GM21390 (cell line): ENCODE data around the gene CRYZL1.
A peak's percentile ranks its signal among the peaks of the same experiment; 100 is the strongest.
"Not testable (repeated sequence)": the region's sequence is repeated elsewhere in the genome, so short reads cannot be mapped to it uniquely, and the experiment has no call there.

Experiments
- ATAC-seq: cut with Tn5 transposase; IDR thresholded peaks from one replicate; pipeline ENCODE4 v1.9.1; 2021; ENCODE audit not compliant: unreplicated experiment

CRYZL1 gene

DNA sequence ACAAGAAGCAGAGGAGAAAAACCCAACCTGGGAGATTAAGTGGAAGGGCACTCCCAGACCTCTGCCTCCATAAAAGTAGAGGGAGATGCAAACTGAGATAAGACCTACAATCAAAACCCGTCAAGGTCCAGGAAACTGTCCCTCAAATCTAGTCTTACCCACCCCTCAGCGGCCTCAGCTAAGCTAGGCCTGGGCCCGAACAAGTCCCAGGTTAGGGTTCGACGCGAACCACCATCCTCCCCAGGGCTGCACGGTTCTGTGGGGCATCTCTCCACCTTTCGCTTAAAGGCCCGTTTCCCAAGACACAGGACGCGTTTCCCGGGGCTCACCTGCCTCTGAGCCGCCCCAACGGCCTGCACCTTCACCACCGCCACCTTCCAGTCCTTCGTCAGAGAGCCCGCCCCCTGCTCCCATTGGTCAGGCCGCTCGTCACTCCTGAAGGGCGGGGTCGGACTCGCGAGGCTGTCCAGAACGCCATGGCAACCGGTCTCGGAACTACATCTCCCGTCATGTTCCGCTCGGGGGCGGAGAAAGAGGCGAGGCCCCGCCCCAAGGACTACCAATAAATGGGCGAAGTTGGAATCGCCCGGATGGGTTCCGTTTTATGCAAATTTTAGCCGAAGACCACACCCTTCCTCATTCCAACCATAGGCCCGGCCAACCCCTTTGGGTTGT is at the start of gene CRYZL1:
TSS of gene CRYZL1 (minus strand) at position 390 of the 675 bp plus-strand sequence. CDS start 10,190 bp downstream, outside the sequence.
- peak; percentile 81 for ATAC-seq

DNA sequence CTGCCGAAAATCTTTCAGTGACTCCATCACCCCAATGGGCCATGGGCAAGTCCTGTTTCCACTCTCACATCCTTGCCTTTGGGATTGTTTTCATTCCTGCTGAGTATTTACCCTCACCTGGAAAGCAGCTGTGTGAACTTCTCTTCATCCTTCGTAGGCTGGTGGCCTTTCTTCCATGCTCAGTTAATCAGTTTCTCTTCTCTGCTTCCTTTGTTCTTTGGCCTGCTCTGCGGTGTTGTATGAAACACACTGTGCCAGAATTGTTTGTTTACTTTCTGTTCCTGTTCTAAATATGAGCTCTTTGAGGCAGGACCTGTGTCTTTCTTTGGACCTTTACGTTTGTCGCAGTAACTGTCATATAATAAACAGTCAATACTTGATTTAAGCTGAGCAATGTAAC is 49.3 kb upstream of the CRYZL1 start:
- ATAC-seq: no peak

DNA sequence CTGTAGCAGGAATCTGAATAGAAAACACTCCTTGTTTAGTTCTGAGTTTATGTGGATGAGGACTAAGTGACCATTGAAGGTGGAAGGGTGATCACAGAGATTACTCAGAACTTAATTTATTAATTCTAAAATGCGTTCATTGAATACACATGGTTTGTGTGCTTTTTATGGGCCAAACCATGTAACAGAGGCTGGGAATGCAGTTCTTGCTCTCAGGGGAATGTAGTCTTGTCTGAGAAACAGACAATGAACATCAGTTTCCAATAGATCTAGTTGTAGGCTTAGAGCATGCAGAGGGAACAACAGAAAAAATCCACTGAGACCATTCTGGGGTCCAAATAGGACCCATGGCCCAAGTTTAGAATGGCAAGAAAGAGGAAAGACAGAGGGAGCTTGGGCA is 46.8 kb upstream of the CRYZL1 start:
- ATAC-seq: no peak

DNA sequence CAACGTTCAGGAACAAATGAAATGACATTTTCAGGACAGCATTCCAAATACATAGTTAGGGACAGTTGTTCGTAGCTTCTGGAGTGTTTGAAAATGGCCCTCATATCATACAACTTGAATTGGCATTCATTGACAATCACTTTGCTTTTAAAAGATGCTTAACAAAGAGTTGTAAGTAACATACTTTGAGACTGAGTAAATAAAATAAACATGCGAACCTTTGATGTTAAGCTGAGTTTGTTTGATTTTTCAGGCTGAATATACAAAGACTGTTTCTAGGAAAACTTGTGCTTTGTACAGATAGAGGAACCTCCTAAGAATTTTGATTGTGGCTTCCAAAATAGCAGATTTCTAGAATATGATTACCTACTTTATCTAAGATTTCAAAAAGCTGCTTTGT is 46.1 kb upstream of the CRYZL1 start:
- ATAC-seq: no peak

DNA sequence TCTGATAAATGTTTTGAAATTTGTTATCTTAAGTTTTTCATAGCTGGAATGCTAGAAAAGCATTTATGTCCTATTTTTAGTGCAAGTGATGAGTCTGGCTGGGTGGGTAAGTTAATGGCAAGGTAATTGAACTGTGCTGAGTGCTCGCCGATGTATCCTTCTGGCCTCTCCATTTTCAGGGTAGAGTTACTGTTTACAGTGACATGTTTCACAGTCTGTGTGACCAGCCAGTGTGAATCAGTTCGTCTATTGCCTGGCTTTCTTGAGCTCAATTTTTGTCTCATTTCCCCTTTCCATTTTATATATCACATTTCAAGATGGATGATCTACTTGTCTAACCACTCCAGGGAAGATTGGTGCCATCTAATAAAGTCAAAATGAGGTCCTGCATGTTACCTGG is 44.8 kb upstream of the CRYZL1 start:
- ATAC-seq: no peak

DNA sequence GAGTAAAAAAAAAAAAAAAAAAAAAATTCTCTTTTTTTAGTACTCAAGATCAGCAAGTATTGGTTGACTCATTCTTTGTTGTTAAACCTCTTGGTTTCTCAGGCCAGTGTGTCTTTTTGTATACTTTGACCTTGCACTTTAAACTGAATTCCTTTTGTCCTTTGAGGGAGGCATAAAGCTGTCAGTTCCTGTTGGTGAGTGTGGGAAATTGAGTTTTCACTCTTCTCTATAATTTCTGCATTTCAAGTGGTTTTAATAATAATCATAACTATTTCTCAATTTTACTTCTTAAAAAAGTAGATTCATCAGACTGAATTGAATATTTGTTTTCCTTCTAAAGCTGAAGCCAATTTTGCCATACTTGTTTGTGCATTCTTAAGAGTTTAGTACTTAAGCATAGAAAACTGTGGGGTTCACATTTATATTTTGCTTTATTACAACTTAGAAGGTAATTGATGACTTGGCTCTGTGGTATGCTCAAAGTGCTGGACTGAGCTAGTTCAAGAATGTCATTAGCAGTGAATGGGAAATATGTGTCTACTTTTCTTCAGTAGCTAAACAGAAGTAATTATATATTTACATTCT is 44.2 kb upstream of the CRYZL1 start:
- no peak for ATAC-seq

DNA sequence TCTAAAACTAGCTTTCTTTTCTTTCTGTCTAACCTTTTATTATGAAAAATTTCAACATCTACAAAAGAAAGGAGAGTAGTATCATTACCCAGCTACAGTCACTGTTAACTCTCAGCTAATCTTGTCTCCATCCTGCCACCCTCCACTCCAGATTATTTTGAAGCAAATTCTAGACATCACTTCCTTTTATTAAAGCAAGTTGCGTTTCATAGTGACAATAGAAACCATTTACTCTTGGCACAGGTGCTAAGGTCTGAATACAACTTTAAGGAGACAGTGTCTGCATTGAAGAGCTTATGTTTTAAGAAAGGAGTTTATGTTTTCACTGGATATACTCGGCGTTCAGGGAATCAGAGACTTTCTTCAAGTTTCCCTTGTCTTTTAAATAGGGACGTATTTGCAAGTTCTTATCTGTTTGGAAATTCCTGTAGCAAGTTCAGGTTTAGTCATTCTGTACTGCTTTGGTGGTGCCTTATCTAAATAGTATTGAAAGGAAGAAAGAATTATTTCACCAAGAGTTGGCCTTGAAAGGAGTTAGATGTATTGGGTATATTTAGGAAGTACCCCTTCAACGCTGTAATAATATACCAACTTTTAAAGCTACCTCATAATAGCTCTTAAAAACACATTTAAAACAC is 43.5 kb upstream of the CRYZL1 start:
- no peak for ATAC-seq

DNA sequence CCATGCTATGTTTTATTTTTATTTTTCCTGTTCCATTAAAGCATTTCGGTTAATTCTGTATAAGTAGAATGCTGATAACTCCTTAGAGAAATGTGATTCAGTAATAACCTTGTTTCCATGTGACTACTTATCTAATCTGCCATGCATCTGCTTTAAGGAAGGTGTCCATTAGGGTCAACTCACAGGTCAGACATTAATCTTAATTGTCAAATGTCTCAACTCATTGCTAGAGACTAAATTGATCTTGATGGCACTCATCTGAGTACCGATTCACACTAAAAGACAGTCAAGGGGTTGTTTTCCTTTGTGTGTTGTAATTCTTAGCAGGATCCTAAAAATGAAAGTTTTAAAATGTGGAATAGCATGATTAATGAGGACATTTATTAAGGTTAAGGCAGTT is 42.5 kb upstream of the CRYZL1 start:
- ATAC-seq: no peak

DNA sequence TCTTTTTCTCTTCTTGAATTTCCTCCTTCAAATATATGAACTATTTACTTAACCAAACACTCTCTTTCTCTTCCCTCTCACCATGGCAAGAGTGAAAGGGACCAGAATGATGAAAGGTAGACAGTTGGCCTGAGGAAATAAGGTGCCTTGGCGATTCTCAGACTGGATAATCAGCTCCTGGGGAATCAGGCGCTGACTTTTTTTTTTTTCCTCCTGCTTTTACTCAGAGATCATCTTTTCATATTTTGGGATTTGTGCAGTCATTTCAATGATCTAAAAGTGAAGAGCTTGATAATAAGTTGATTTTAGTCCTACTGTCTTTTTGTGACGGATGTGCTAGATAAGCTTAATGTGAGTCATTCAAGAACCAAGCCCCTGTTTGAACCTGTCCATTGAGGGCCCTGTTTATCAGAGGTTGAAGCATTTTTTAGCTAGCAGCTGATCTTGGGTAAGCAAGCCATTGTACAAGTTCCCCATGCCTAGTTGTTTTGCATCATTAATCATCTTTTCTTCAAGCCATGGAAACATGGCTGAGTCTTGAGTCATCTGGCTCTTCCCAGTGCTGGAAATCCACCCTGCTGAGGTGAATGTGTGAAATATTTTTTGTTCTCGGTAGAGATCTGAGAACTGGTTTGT is 41.6 kb upstream of the CRYZL1 start:
- ATAC-seq: no peak

DNA sequence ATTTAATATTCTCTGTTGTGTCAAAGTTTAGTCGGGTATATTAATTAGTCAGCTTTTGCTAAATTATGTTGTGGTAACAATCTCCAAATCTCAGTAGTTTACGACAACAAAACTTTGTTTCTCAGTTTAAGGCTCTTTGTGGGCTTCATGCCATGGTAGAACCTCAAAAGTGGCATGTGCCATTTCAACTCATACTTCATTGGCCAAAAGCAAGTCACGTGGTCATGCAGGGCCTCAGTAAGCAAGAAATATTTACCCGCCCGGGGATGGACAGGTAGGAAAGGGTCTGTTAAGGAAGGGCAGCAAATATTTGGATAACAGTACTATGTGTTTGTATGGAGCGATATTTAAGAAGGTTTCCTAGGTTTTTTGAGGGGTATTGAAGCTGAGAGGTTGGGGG is 39.3 kb upstream of the CRYZL1 start:
- ATAC-seq: no peak

DNA sequence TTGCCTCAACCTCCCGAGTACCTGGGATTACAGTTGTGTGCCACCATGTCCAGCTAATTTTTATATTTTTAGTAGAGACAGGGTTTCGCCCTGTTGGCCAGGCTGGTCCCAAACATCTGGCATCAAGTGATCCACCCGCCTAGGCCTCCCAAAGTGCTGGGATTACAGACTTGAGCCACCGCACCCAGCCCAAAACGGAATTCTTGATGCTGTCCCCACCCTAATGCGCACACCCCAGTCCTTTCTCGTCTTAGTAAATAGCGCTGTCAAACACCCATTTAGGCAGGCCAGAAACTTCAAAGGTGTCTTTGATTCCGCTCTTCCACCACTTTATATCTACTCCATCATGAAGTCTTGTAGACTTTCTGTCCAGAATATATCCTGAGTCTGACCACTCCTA is 35.9 kb upstream of the CRYZL1 start:
- no peak for ATAC-seq

DNA sequence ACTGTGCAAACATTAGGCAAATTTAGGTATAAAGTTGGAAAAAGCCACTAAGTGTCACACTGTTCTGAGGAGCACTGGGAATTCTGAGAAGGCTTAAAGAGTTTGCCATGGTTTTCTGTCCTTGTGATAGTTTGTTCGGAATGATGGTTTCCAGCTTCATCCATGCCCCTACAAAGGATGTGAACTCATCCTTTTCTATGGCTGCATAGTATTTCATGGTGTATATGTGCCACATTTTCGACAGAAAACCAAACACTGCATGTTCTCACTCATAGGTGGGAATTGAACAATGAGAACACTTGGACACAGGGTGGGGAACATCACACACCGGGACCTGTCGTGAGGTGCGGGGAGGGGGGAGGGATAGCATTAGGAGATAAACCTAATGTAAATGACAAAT is 35.1 kb upstream of the CRYZL1 start:
- not testable (repeated sequence) for ATAC-seq

DNA sequence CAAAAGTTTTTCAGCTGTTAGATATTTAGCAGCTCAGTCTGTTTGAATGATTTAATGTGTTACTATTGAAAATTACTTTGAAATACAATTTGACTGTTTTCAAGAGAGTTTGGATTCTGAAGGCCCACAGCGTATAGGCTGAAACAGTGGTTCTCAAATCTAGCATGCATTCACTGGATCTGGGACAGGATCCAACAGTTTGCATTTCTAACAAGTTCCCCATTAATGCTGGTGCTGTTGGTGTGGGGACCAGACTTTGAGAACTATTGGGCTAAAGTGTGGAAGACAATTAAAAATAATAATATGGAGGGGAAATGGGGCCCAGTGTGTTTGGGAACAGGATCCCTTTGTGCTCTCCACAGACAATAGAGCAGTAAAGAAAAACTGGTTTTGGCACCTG is 32.7 kb upstream of the CRYZL1 start:
- ATAC-seq: no peak

DNA sequence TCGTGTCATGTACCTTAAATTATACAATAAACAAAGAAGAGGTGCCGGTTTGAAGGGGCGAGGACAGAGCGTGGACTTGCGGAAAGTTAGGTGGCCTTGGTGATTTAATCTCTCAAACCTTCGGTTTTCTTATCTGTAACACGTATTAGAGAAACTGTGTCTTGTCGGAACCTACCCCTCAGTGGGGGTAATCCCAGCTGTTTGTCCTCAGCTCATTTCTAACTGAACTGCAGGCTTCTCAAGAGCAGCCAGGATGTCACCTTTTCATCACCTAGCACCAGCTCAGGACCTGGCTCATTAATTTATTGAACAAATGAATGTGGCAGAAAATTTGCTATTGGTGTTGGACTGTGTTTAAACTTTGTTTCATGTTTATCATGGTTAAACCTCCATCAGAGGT is 31.9 kb upstream of the CRYZL1 start:
- ATAC-seq: no peak

DNA sequence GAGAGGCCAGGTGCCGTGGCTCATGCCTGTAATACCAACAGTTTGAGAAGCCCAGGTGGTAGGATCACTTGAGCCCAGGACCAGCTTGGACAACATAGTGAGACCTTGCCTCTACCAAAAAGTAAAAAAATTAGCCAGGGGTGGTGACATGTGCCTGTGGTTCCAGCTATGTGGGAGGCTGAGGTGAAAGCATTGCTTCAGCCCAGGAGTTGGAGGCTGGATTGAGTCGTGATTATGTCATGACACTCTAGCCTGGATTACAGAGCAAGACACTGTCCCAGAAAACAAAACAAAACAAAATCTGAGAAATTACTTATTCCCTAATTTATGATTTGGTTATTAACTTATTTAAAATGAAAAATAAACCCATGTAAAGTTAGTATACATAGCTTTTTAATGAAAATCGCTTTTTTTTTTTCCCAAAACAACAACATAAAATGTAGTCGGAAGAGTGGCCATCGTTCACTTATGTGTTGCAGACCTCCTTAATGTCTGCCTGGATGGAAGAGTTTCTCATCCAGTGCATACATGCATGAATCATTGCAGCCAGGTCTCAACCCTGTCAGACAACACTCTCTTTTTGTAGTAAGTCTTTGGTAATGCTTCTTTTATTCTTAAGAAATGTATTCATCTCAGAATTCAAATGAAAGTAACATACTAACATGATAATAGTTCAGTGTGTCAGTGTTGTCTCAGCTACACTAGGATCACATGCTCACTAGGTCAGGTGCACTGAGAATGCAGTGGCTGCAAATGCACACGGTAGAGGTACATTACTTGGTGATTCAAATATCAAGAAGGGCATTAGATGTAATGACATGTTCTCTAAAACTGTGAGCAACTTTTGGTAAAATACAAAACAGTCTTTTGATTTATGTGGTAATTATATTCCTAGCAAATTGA is 28.8 kb upstream of the CRYZL1 start:
- no peak for ATAC-seq

DNA sequence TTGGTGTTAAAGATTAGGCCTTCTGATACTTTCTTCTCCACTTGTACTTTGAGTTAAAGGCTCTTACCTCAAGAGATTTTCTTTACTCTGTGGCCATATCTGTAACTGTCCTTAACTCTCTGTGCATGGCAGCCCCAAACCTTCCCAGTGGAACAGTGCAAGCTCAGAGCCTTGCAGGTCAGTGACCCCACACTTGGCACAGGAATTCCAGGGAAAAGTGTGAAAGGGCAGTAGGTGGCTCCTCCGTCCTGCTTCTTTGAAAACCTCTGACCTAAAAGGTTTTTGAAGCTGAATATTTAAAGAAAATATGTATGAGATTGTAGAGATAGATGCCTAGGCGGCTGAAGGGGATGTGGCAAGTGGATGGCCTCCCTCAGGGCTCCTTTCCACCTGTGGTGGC is 27.1 kb upstream of the CRYZL1 start:
- ATAC-seq: no peak

DNA sequence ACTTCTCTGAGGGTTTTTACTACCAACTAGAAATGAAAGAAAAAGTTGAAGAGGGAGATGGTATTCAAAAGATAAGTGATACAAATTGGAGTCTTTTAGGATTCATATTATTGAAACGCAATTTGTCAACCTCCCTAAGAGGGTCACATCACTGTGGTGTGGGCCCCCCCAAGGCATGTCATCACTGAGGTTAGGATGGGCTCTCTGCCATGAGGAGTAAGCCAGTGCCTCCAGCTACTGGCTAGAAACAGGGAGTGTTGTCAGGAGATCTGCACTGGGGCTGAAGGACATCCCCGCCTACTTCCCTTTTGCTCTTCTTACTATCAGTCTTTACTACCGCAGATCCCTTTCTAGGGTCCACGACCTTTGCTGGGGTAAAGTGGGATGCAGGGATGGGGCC is 26.6 kb upstream of the CRYZL1 start:
- ATAC-seq: no peak

DNA sequence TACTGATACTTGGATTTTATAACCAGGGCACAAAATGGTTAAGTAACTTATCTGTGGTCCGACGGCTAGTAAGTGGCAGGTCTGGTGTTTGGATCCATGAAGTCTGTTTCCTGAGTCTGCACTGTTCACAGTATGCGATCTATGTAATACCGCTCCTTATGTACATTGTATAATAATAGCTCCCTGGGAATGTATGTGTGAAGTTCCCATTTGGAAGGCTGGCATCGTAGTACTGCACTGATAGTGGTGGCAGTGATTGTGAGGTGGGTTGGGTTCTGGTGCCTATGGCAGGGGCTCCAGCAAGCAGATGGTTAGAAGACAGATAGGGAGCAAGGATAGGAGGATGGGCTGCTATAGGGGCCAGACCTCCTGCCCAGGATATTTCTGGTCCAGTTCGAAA is 26.1 kb upstream of the CRYZL1 start:
- no peak for ATAC-seq

DNA sequence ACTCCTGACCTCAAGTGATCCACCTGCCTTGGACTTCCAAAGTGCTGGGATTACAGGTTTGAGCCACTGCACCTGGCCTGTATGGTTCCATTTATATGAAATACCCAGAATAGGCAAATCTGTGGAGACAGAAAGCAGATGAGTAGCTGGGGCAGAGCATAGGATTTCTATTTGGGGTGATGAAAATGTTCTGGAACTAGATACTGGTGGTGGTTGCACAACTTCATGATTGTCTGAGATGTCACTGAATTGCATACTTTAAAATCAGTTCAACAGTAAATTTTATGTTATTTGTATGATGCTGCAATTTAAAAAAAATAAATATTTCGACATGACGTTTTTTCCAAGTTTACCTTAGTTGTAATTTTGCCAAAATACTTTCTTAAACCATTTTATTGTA is 24.6 kb upstream of the CRYZL1 start:
- no peak for ATAC-seq

DNA sequence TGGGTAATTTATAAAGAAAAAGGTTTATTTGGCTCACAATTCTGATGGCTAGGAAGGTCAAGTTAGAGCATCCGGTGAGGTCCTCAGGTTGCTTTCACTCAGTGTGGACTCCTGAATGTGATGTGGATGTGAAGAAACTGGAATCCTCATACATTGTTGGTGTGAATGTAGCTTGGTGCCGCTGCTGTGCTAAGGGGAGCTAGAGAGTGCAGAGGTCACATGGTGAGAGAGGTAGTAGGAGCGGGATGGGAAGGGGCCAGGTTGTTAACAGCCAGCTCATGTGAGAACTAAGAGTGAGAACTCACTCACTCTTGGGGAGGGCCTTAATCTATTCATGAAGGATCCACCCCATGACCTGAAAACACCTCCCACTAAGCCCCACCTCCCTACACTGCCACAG is 22.6 kb upstream of the CRYZL1 start:
- no peak for ATAC-seq

DNA sequence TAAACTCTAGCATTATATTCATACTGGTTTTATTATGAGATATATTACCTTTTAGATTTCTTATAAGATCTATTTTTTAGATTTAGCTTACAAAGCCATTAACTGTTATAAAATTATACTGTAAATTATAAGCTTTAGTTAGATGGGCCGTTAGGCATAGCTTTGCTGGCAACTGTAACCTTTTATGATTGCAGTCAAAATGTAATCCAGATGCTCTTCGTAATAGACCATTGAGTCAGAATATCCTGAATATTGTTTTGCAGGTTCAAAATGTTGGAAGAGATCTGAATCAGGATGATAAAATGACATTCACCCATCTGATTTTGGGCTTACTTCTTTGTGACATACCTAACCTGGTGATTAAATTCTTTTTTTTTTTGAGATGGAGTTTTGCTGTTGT is 21.7 kb upstream of the CRYZL1 start:
- ATAC-seq: no peak
